Activated CD8-positive, alpha-beta memory T cell treated with anti-CD3 and anti-CD28 coated beads for 4 hours (primary cell): ENCODE results near the gene PIGS.
"Not testable (repeated sequence)": the region's sequence is repeated elsewhere in the genome, so short reads cannot be mapped to it uniquely, and the experiment has no call there.

ENCODE experiments used
- DNase-seq, 2 donors: peaks; one replicate each; pipeline ENCODE4 v3.0.0-alpha.2; 2020; ENCODE audit warnings: low read depth in 2 of 2

PIGS gene

GRCh38 chr17:28529013-28529400 is 42.3 kb downstream of the PIGS start:
- DNase-seq: no peak

GRCh38 chr17:28528327-28529012 is 42.9 kb downstream of the PIGS start:
- DNase-seq: no peak

DNA sequence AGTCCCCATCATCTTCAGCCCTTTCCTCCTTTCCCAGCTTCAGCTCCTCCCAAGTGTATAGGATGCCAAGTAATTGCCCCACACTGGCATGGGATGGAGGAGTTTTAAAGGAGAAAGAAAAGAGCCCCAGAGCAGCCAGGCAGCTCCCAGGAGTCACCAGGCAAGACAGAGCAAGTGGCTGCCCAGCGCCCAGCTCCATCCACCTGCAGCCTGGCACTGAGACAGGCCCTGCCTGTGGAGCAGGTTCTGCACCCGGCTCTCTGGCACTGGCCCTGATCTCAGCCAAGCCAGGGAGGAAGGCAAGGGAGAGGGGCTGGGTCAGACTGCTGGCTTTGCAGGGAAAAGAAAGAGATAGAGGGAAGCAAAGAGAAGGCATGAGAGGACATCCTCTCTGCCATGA is 43.5 kb downstream of the PIGS start:
- no peak for DNase-seq

DNA sequence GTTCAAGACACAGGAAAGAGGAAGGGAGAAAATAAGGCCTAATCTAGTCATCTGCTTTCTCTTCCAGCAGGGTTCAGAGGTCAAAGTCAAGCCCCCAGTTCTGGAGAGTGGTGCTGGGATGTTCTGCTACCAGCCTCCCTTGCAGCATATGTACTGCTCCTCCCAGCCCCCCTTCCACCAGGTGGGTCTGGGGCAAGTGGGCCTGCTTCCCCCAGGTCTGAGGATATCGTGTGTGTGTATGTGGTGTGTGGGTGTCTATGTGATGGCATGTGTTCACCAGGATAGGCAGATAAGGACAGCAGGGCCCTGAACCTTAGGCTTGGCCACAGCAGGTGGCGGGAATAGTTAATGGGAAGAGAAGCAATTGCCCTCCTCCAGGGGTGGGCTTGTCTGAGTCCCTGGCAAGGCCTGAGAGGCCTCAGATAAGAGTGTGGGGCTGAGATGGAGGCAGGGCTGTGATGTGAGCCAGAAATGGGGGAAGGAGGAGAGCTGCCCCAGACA is 44.1 kb downstream of the PIGS start:
- DNase-seq: no peak

DNA sequence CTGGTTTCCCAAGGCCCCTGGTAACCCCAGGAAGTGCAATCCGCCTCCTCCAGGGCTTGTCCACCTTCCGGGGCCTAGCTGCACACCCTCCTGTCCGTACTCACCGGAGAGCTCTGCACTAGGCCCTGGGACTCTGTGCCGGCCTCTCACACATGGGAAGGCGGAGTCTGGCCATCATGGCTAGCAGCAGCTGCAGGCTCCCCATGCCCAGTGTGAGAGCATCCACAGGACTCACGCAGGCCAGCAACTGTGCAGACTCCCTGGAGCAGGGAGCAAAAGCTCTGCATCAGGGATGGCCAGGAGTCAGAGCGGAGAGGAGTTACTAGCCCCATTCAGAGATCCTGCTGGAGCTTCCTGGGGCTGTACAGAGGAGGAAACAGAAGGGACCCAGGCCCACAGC is 44.9 kb downstream of the PIGS start:
- DNase-seq: no peak

DNA sequence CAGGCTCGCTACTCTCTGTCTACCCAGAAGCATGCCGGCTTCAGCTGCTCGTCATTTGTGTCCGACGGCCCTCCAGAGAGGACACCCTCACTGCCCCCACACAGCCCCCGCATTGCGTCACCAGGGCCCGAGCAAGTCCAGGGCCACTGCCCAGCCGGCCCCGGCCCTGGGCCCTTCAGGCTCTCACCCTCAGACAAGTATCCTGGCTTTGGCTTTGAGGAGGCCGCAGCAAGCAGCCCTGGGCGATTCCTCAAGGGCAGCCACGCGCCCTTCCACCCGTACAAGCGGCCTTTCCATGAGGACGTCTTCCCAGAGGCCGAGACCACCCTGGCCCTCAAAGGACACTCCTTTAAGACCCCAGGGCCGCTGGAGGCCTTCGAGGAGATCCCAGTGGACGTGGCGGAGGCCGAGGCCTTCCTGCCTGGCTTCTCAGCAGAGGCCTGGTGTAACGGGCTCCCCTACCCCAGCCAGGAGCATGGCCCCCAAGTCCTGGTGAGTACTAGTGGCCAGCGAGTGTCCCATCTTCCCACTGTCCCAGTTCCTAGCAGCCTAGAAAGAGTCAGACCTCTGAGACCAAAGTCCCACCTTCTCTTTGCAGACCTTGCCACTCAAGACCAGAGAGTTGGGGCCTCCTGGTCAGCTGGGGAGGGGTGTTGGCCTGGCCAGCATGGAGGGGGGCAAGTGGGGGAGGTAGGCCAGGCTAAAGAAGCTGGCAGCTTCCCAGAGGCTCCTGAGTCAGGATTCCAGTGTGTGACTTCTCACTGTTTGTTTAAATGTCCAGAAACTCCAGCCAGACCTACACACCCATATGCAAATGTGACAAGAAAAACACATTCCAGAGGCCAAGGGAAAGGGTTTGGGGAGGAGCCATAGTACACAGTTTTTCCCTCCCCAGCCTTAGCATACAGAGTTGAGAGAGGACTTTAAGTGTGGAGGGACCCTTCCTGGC is 46.6 kb downstream of the PIGS start:
- DNase-seq: no peak

GRCh38 chr17:28523876-28524275 is 47.4 kb downstream of the PIGS start:
- DNase-seq: no peak

DNA sequence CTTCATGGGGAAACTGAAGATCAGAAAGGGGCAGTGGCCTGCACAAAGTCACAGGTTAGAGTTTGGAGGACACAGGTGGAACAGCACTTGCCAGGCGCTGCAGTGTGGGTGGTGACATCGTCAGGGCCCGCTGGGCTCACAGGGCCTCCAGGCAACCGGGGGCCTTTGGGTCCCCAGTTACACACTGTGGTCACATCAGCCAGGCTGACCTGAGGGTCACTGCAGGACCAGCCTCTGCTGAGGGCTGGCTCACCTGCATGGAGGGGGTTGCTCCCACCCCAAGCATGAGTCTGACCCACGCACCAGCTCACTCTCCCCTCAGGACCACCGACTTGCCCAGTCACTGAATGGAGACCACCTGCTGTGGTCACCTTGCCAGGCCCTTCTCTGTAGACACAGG is 48.1 kb downstream of the PIGS start:
- DNase-seq: no peak

- not testable (repeated sequence) for DNase-seq
Measured at GRCh38 chr17:28522281-28522680, 49.0 kb downstream of the PIGS start.

DNA sequence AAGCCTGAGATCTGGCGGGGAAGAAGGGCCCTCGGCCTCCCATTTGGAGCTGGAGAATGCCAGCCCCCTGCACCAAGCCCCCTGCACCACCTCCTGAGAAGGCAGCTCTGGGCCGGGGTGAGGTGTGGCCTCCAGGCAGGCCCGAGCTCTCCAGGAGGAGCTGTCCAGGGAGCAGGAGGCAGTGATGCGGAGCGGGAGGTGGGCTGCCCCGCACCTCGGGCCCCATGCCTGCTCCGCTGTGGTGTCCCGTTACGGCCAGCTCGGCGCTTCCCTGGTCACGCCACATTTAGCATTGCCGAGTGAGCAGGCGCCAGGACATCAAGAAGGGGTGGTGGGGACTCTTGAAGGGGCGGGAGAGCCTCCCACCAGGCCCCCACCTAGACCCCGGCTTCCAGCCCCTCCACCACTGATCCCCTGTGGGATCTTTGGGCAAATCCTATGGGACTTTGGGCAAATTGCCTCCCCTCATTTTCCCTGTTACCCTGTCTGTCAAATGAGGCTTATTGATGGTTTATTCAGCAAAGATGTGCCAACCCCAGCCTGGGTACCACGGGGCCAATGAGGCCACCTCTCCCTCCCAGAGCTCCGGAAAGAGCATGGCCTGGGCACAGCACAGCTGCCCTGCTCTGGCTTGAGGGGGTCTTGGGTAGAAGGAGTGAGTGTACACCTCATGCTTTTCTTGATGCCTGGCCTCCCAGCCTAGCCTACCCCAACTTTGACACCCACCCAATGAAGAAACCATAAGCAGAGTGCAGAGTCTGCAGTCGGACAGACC is 49.8 kb downstream of the PIGS start:
- no peak for DNase-seq

DNA sequence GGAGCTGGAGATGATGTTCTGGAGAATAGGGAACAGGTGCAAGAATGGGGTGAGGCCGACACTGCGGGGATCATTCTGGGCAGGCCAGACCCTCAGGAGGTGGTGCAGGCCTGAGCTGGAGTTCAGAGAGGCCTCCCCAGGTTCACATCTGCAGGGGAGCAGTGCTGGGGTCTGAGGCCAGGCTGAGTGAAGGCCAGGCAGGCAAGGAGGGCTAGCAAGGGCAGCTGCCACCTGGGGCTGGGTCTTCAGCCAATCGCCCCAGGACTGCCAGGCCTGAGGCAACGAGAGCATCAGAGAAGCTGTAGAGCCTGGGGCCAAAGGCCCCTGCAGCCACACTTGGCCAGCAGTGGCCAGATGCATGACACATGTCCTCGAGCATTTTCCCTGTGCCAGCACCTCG is 50.6 kb downstream of the PIGS start:
- DNase-seq: no peak

- DNase-seq: no peak
Measured at GRCh38 chr17:28519236-28519635, 52.1 kb downstream of the PIGS start.

DNA sequence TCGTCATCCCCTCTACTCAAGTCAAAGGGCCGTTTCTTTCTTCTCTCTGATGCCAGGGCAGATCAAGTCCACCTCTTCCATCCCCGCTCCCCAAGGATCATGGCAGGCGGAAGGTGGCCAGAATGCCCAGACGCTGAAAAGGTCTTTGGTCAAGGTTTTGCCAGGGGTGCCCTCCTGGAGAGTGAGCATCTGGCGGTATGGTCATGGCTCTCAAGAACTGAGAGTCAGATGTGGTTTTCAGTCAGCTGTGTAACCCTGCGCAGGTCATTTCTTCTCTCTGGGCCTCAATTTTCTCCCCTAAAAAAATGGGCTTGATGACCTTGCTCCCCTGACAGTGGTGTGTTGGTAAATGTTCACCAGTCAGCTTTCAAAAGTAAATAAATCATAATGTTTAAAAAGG is 52.7 kb downstream of the PIGS start:
- no peak for DNase-seq

DNA sequence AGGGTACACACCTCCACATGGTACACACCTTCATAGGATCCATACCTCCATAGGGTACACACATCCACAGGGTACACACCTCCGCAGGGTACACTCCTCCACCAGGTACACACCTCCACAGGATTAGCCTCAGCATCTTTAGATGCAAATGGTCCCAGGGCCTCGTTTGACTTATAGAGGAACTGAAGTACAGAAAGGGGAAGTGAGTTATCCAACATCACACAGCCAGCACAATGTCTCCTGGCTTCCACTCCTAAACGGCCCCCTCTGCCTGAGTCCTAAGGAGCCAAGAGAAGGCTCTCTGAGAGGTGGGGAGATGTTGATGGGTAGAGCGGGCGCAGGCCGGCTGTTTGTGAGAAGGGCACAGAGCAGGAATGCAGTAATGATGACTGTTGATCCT is 53.2 kb downstream of the PIGS start:
- DNase-seq: no peak

DNA sequence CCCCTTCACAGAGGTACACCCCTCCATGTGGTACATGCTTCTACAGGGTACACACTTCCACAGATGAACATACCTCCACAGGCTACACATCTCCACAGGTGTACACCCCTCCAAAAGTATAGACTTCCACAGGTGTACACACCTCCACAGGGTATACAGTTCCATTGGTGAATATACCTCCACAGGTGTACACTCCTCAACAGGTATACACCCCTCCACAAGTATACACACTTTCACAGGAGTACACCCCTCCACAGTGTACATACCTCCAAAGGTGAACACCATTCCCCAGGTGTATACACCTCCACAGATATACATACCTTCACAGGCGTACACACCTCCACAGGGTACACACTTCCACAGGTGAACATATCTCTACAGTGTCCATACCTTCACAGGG is 55.8 kb downstream of the PIGS start:
- DNase-seq: no peak

DNA sequence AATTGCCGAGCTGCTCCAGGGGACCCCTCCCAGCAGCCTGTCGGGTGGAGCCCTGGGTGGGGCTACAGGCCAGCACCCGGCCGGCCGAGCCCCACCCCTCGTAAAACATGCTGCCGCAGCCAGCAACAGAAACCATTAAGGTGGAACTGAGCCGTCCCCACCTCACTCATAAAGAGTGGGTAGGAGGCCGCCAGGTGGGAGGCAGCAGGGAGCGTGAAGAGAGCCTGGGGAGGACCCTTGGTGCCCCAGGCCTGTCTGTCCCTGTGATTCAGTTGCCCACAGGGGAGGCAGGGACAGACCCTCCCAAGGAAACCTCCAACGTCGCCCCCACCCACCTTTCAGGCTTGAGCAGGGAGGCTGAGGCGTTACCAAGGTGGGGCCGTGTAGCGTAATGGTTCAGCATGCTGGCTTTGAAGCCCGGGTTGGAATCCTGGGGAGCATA is 56.7 kb downstream of the PIGS start:
- no peak for DNase-seq

DNA sequence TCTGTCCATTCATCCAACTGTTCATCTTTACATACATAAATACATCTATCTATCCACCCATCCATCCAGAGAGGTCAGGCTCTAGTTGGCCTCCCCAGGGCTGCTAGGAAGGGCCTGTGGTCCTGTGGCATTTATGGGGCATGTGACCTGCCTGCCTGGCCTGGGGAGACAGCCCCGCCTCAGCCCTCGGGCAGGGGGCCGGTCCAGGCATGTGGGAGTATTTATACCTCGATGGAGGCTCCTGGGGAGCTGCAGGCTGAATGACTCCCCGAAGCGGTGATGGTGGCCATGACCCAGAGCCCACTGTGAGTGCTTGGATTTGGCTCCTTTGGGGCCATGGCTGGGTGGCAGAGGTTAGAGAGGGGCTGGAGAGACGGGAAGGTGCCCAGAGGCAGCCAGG is 57.8 kb downstream of the PIGS start:
- no peak for DNase-seq

DNA sequence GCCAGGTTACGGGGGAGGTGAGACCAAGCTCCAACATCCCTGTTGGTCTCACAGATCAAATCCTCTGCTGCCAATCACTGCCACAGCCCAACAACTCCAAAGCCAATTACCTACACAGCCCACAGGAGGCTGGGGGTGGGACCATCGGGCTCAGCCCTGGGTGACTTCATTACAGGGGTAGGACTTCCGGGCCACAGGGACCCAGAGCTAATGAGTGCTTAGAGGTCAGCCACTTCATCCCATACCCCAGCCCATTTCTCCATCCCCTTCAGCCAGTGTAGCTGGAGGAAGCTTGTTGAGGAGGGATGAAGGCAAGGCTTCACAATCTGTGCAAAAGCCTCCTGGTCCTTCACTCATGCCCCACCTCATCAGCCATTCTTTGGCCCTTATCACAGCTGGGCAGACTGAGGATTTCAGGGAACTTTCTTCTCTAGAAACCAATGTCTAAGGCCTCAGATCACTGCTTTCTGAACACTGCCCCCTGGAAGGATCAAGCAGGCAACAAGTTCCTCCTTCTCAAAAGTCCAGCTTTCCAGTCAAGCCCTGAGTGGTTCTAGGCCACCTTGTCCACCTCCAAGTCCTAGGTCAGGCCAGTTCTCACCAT is 59.4 kb downstream of the PIGS start:
- no peak for DNase-seq

DNA sequence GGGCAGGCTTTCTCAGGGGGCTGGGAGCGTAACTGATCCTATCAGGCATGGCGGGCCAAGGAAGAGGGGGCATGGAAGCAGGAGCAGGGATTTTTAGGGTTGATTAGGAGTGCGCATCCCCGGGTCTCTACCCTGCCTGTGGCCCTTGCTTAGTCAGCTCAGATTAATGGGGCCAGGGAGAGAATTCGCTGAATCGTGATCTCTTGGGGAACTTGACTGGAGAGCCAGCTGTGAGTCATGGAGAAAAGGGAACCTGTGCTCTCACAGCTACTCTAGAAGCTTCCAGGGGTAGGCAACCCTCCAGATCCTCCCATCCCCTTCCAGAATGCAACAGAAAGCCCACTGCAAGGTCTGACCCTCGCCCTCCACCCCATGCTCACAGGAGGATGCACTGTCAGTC is 61.5 kb downstream of the PIGS start:
- DNase-seq: no peak

DNA sequence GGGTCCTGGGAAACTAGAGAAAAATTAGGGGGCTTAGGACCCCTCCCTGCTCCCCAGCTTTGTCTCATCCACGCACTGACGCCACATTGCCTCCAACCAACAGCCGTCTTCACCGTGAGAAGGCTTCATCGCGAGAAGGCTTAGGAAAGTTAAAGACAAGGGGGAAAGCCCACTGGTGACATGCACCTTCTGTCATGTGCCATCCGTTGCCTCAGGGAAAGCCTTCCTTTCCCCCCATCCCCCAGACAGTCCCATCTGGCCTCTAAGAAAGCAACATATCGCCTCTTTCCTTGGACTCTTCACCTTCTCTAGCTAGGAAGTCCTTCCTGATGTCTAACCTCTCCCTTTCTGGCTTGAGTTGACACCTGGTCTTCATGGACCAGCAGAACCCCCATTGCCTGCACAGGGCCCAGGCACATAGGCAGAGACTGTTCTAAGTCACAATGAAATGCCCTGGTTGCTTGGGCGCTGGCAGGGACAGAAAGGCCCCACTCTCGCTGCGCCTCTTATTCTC is 63.1 kb downstream of the PIGS start:
- no peak for DNase-seq

DNA sequence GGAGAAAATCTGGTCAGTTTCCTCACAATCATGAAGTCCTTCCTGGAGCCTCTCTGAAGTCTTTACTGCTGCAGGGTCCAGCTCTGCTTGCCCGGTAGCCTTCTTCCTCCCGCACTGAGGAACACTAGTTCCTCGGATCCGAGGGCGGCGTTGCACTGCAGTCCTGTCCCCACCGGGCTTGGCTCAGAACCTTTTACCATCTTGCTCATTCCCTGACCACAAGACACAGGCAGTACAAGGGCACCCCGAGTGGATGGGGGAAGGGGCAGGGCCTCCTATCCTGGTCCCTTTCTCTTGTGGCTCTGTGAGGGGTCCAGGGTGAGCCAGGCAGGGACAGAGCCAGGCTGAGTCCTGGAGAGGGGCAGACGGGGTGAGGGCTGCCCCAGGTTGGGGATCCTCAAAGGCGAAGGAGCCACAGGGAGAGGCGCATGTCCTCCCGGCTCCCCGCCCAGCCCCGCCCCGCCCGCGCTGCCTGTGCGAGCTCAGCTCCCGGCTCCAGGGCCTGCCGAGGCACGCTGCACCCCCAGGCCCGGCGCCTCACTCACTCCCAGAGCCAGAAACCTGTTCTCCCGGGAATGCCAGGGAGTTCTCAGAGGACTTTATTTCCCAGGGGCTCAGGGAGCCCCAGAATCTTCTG is 63.6 kb downstream of the PIGS start:
- no peak for DNase-seq
